ENCODE data around the gene CDC14A. TPM values are rescaled to one million over a fixed set of nuclear protein-coding genes. Genes with fewer than 3 reads are reported as not detected.

Gene CDC14A
- total RNA-seq, 2 experiments from 2014 or later: 4.9 to 7.2 TPM

- no peaks in the 10 kb centered on the region for H3K9me2 ChIP-seq (ENCODE audit: insufficient read depth, low read length)
- no peak overlapping the region for H3K4me2 ChIP-seq (ENCODE audit: low read length)
- H3K9me3 ChIP-seq (ENCODE audit: low read length): no peaks in the 10 kb centered on the region
- BruUV-seq (replicated peaks): no TSS peak
- no peak overlapping the region for H3K27ac ChIP-seq (ENCODE audit: low read depth, low read length, poor library complexity, severe bottlenecking)
- H3K4me1 ChIP-seq (ENCODE audit: insufficient read depth, low read length, poor library complexity, severe bottlenecking): peaks cover 17% of the 10 kb centered on the region
- ChIA-PET CTCF (ENCODE audit: unreplicated experiment) (interaction anchor here (0.6 kb wide), 1 partner anchor 757 kb away, joined by 4 read pairs; no protein-coding TSS in a partner anchor), POLR2A (interaction anchor here (0.6 to 0.7 kb wide), 4 partner anchors 25 to 810 kb away, joined by 3 to 7 read pairs (median 6); no protein-coding TSS in a partner anchor)
- no peaks in the 10 kb centered on the region for H3K36me3 ChIP-seq (ENCODE audit: insufficient read depth, low read length)
- H3K4me3 ChIP-seq (ENCODE audit: low read depth, low read length, poor library complexity, severe bottlenecking): no peak overlapping the region
- TF ChIP-seq EZH2phosphoT487 (IDR thresholded peaks at IDR 0.05; ENCODE audit: borderline replicate concordance, low read depth, low read length) (no peak), CTCF (conservative IDR thresholded peaks at IDR 0.05; ENCODE audit: low read length) (no peak)
- intact Hi-C loops (cut with micrococcal nuclease; ENCODE audit: unreplicated experiment): no loop called here
- H2AFZ ChIP-seq (ENCODE audit: low read length): no peak overlapping the region
- no peak for DNase-seq (ENCODE audit: low spot score)
- no peaks in the 10 kb centered on the region for H4K20me1 ChIP-seq (ENCODE audit: insufficient read depth, low read length)
- no peaks in the 10 kb centered on the region for H3K79me2 ChIP-seq (ENCODE audit: insufficient read depth, low read depth, low read length)
Measured at GRCh38 chr1:100382657-100383056, 30.4 kb downstream of the CDC14A start.

GRCh38 chr1:100383743-100384405, 31.6 kb downstream of the CDC14A start:
- Histone ChIP-seq H4K20me1 (ENCODE audit: insufficient read depth, low read length) (no peaks in the 10 kb centered on the region), H3K4me2 (ENCODE audit: low read length) (no peak overlapping the region), H3K9me2 (ENCODE audit: insufficient read depth, low read length) (no peaks in the 10 kb centered on the region), H3K4me1 (ENCODE audit: insufficient read depth, low read length, poor library complexity, severe bottlenecking) (peaks cover 17% of the 10 kb centered on the region), H3K4me3 (ENCODE audit: low read depth, low read length, poor library complexity, severe bottlenecking) (no peak overlapping the region), H2AFZ (ENCODE audit: low read length) (no peak overlapping the region), H3K36me3 (ENCODE audit: insufficient read depth, low read length) (no peaks in the 10 kb centered on the region), H3K9me3 (ENCODE audit: low read length) (no peaks in the 10 kb centered on the region), H3K27ac (ENCODE audit: low read depth, low read length, poor library complexity, severe bottlenecking) (no peak overlapping the region), H3K79me2 (ENCODE audit: insufficient read depth, low read depth, low read length) (no peaks in the 10 kb centered on the region)
- ChIA-PET POLR2A (interaction anchor here (0.6 to 1.5 kb wide), 6 partner anchors 16 to 26 kb away, joined by 3 to 4 read pairs (median 3); no protein-coding TSS in a partner anchor), CTCF (ENCODE audit: unreplicated experiment) (no interaction called here)
- no peak for DNase-seq (ENCODE audit: low spot score)
- BruUV-seq (replicated peaks): no TSS peak
- no peak for TF ChIP-seq EZH2phosphoT487 (IDR thresholded peaks at IDR 0.05; ENCODE audit: borderline replicate concordance, low read depth, low read length)
- TF ChIP-seq CTCF (conservative IDR thresholded peaks at IDR 0.05; ENCODE audit: low read length): no peak
- intact Hi-C loops (cut with micrococcal nuclease; ENCODE audit: unreplicated experiment): no loop called here

- ChIA-PET CTCF (ENCODE audit: unreplicated experiment) (no interaction called here), POLR2A (interaction anchor here (0.8 to 2.3 kb wide), 4 partner anchors 8 to 61 kb away, joined by 3 to 8 read pairs (median 3); no protein-coding TSS in a partner anchor)
- intact Hi-C loops (cut with micrococcal nuclease; ENCODE audit: unreplicated experiment): no loop called here
- no peaks in the 10 kb centered on the region for H3K36me3 ChIP-seq (ENCODE audit: insufficient read depth, low read length)
- peak; percentile 16 for DNase-seq (ENCODE audit: low spot score)
- H3K27ac ChIP-seq (ENCODE audit: low read depth, low read length, poor library complexity, severe bottlenecking): no peak overlapping the region
- H3K9me2 ChIP-seq (ENCODE audit: insufficient read depth, low read length): no peaks in the 10 kb centered on the region
- no peaks in the 10 kb centered on the region for H3K9me3 ChIP-seq (ENCODE audit: low read length)
- no peak for TF ChIP-seq EZH2phosphoT487 (IDR thresholded peaks at IDR 0.05; ENCODE audit: borderline replicate concordance, low read depth, low read length)
- no peak for TF ChIP-seq CTCF (conservative IDR thresholded peaks at IDR 0.05; ENCODE audit: low read length)
- H3K4me3 ChIP-seq (ENCODE audit: low read depth, low read length, poor library complexity, severe bottlenecking): no peak overlapping the region
- no TSS peak for BruUV-seq (replicated peaks)
- no peaks in the 10 kb centered on the region for H3K79me2 ChIP-seq (ENCODE audit: insufficient read depth, low read depth, low read length)
- no peak overlapping the region for H2AFZ ChIP-seq (ENCODE audit: low read length)
- peaks cover 17% of the 10 kb centered on the region for H3K4me1 ChIP-seq (ENCODE audit: insufficient read depth, low read length, poor library complexity, severe bottlenecking)
- no peaks in the 10 kb centered on the region for H4K20me1 ChIP-seq (ENCODE audit: insufficient read depth, low read length)
- no peak overlapping the region for H3K4me2 ChIP-seq (ENCODE audit: low read length)
Measured at GRCh38 chr1:100387209-100387608, 34.9 kb downstream of the CDC14A start.
